GM18517 (cell line): ENCODE results near the gene LCE5A.
"Not testable (repeated sequence)": the region's sequence is repeated elsewhere in the genome, so short reads cannot be mapped to it uniquely, and the experiment has no call there.

Source experiments
- ATAC-seq: cut with Tn5 transposase; IDR thresholded peaks from one replicate; pipeline ENCODE4 v1.9.1; 2021; ENCODE audit warnings: mild to moderate bottlenecking, moderate library complexity; ENCODE audit not compliant: unreplicated experiment

Gene LCE5A

GRCh38 chr1:152510503-152510902 is at the start of gene LCE5A:
TSS of gene LCE5A (plus strand) at chr1:152510803. CDS start at chr1:152511535, 732 bp downstream.
- ATAC-seq = no peak

GRCh38 chr1:152461544-152461943 is 49.1 kb upstream of the LCE5A start:
- ATAC-seq = no peak

- ATAC-seq = no peak
These were observed 48.0 kb upstream of the LCE5A start for GRCh38 chr1:152462636-152463035.

- no peak for ATAC-seq
These were observed 44.4 kb upstream of the LCE5A start for GRCh38 chr1:152466217-152466616.

GRCh38 chr1:152473887-152474537 is 36.6 kb upstream of the LCE5A start:
- no peak for ATAC-seq

- no peak for ATAC-seq
These were observed 30.6 kb upstream of the LCE5A start for GRCh38 chr1:152479792-152480595.

GRCh38 chr1:152481869-152482664 is 28.5 kb upstream of the LCE5A start:
- no peak for ATAC-seq

GRCh38 chr1:152486400-152487006 is 24.1 kb upstream of the LCE5A start:
- no peak for ATAC-seq

GRCh38 chr1:152487871-152488270 is 22.7 kb upstream of the LCE5A start:
- ATAC-seq = no peak

GRCh38 chr1:152491537-152491936 is 19.1 kb upstream of the LCE5A start:
- not testable (repeated sequence) for ATAC-seq

GRCh38 chr1:152495066-152495675 is 15.4 kb upstream of the LCE5A start:
- ATAC-seq = no peak

GRCh38 chr1:152497273-152497672 is 13.3 kb upstream of the LCE5A start:
- ATAC-seq = no peak

- no peak for ATAC-seq
These were observed 8.9 kb upstream of the LCE5A start for GRCh38 chr1:152501704-152502103.

GRCh38 chr1:152502496-152503180 is 8.0 kb upstream of the LCE5A start:
- ATAC-seq = no peak

- no peak for ATAC-seq
These were observed 5.5 kb upstream of the LCE5A start for GRCh38 chr1:152505083-152505482.

- ATAC-seq = no peak
These were observed 3.6 kb upstream of the LCE5A start for GRCh38 chr1:152506899-152507498.

GRCh38 chr1:152511596-152511995 is 993 bp downstream of the LCE5A start:
- no peak for ATAC-seq

- ATAC-seq = no peak
These were observed 2.5 kb downstream of the LCE5A start for GRCh38 chr1:152513081-152513480.

- ATAC-seq = no peak
These were observed 4.3 kb downstream of the LCE5A start for GRCh38 chr1:152514715-152515433.
